Suprapubic skin (tissue), 3 donors: ENCODE results near the gene MAS1L.

ENCODE experiments used
- POLR2AphosphoS5 ChIP-seq, 3 donors: sonication (generic); formaldehyde crosslinking; IDR thresholded peaks; one replicate each; pipeline ENCODE4 v1.6.1; 2017; ENCODE audit warnings: antibody characterized with exemption in 3 of 3
- TF ChIP-seq, protein P1 (sequence below), 2 donors: fragments of 200-600 bp in 1 of 2; fragments of 450-650 bp in 1 of 2; sonication (generic) in 1 of 2; IDR thresholded peaks; one replicate each; pipeline ENCODE4 v1.5.1; 2016 to 2019; ENCODE audit warnings: antibody characterized with exemption in 2 of 2, mild to moderate bottlenecking in 1 of 2, moderate library complexity in 1 of 2

DNA sequence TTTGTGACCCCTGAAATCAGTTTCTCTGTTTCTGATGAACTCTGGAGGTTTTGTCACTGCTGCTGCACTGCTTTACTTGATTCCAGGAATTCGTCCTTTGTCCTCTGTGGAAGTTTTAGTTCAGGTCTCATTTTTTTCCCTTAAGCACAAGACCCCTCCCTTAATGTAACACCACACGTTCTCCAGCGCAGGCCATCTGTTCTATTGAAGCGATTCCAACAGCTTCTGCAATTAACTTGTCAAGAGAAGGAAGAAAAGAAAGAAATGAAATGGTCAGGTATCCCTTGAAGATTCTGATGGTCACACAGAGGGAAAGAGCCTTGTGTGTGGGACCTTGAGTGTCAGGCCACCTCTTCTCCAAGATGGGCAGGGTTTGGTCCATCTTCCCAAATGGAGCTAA, 7.8 kb upstream of the MAS1L start:
- TF ChIP-seq, protein P1, sequence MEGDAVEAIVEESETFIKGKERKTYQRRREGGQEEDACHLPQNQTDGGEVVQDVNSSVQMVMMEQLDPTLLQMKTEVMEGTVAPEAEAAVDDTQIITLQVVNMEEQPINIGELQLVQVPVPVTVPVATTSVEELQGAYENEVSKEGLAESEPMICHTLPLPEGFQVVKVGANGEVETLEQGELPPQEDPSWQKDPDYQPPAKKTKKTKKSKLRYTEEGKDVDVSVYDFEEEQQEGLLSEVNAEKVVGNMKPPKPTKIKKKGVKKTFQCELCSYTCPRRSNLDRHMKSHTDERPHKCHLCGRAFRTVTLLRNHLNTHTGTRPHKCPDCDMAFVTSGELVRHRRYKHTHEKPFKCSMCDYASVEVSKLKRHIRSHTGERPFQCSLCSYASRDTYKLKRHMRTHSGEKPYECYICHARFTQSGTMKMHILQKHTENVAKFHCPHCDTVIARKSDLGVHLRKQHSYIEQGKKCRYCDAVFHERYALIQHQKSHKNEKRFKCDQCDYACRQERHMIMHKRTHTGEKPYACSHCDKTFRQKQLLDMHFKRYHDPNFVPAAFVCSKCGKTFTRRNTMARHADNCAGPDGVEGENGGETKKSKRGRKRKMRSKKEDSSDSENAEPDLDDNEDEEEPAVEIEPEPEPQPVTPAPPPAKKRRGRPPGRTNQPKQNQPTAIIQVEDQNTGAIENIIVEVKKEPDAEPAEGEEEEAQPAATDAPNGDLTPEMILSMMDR (IDR thresholded peaks at IDR 0.05) = no peak
- no peak for TF ChIP-seq POLR2AphosphoS5 (IDR thresholded peaks at IDR 0.05)
